Fibroblast of lung (primary cell): Measurements from ENCODE around the gene NIPAL3.

ENCODE experiments used
- EZH2 ChIP-seq: IDR thresholded peaks from 2 replicates; pipeline ENCODE4 v1.5.1; 2012; ENCODE audit warnings: low read length, control low read depth, mild to moderate bottlenecking; ENCODE audit errors: missing control alignments
- TF ChIP-seq, protein P1 (sequence below), 2 donors: IDR thresholded peaks in 1 of 2; conservative IDR thresholded peaks in 1 of 2; 1 replicate in 1 of 2; 2 replicates in 1 of 2; pipeline ENCODE4 v1.5.1; 2011 to 2012; ENCODE audit warnings: low read length in 2 of 2, control low read depth in 1 of 2, inconsistent platforms in 1 of 2, low read depth in 1 of 2, mild to moderate bottlenecking in 1 of 2

DNA sequence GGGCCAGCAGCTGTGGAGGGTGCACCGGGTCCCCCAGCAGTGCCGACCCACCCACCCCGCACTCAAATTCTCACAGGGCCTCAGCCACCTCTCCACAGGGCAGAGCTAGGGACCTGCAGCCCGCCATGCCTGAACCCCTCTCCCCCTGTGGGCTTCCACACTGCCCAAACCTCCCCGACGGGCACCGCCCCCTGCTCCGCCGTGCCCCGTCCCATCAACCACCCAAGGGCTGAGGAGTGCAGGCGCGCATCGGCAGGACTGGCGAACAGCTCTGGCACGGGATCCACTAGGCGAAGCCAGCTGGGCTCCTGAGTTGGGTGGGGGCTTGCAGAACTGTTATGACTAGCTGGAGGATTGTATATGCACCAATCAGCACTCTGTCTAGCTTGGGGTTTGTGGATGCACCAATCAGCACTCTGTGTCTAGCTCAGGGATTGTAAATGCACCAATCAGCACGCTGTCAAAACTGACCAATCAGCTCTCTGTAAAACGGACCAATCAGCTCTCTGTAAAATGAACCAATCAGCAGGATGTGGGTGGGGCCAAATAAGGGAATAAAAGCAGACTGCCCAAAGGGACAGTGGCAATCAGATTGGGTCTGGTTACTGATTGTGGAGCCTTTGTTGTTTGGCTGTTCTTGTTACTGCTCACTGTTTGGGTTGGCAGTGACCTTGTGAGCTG is 74.6 kb downstream of the NIPAL3 start:
- TF ChIP-seq, protein P1, sequence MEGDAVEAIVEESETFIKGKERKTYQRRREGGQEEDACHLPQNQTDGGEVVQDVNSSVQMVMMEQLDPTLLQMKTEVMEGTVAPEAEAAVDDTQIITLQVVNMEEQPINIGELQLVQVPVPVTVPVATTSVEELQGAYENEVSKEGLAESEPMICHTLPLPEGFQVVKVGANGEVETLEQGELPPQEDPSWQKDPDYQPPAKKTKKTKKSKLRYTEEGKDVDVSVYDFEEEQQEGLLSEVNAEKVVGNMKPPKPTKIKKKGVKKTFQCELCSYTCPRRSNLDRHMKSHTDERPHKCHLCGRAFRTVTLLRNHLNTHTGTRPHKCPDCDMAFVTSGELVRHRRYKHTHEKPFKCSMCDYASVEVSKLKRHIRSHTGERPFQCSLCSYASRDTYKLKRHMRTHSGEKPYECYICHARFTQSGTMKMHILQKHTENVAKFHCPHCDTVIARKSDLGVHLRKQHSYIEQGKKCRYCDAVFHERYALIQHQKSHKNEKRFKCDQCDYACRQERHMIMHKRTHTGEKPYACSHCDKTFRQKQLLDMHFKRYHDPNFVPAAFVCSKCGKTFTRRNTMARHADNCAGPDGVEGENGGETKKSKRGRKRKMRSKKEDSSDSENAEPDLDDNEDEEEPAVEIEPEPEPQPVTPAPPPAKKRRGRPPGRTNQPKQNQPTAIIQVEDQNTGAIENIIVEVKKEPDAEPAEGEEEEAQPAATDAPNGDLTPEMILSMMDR (conservative IDR thresholded peaks at IDR 0.05 in 1 of 2, IDR thresholded peaks at IDR 0.05 in 1 of 2; ENCODE audit: low read depth in 1 of 2, low read length in 2 of 2): no peak
- no peak for TF ChIP-seq EZH2
